SK-N-DZ (cell line): ENCODE data around the gene INO80E. TPM values are rescaled to one million over a fixed set of nuclear protein-coding genes. Genes with fewer than 3 reads are reported as not detected.
"Not testable (repeated sequence)": the region's sequence is repeated elsewhere in the genome, so short reads cannot be mapped to it uniquely, and the experiment has no call there.

Source experiments
- DNase-seq: peaks from one replicate; pipeline ENCODE4 v3.0.0-alpha.2; 2015; ENCODE audit warnings: low spot score
- polyA plus RNA-seq, 2 experiments: library from polyadenylated mRNA; depleted of rRNA; stranded (reverse); fragments of >200 nt; gene quantifications; 2 replicates each; pipeline ENCODE4 v1.2.3, GENCODE V29; 2014

INO80E gene
- polyA plus RNA-seq (2014; cell fraction: cytosol; rRNA removed) = 257 and 495 TPM in 2 replicates
- polyA plus RNA-seq (2014; cell fraction: nucleus; rRNA removed) = 161 and 213 TPM in 2 replicates

- DNase-seq = peak; percentile 97
These were observed at the start of gene INO80E for GRCh38 chr16:29995911-29996765. Gene INO80E (plus strand): TSS chr16:29996241. CDS start chr16:29996311, 70 bp downstream.

GRCh38 chr16:29947897-29948296 lies 48.1 kb upstream of the INO80E start:
- DNase-seq = no peak

GRCh38 chr16:29950806-29951461 lies 45.1 kb upstream of the INO80E start:
- DNase-seq = no peak

GRCh38 chr16:29951625-29952365 lies 44.2 kb upstream of the INO80E start:
- no peak for DNase-seq

GRCh38 chr16:29958756-29959155 lies 37.3 kb upstream of the INO80E start:
- DNase-seq = no peak

- no peak for DNase-seq
These were observed 36.7 kb upstream of the INO80E start for GRCh38 chr16:29959293-29959692.

GRCh38 chr16:29959821-29960220 lies 36.2 kb upstream of the INO80E start:
- not testable (repeated sequence) for DNase-seq

GRCh38 chr16:29961127-29961478 lies 34.9 kb upstream of the INO80E start:
- no peak for DNase-seq

- peak; percentile 90 for DNase-seq
These were observed 34.3 kb upstream of the INO80E start, which contains the start of gene TMEM219 for GRCh38 chr16:29961479-29962343. Gene TMEM219 (plus strand): TSS chr16:29962079. CDS start chr16:29963144, 1,065 bp downstream.

- DNase-seq = no peak
These were observed 33.6 kb upstream of the INO80E start for GRCh38 chr16:29962344-29962994.

- no peak for DNase-seq
These were observed 32.9 kb upstream of the INO80E start for GRCh38 chr16:29963021-29963743.

GRCh38 chr16:29968205-29968604 lies 27.8 kb upstream of the INO80E start:
- no peak for DNase-seq

GRCh38 chr16:29971304-29971703 lies 24.7 kb upstream of the INO80E start:
- no peak for DNase-seq

- no peak for DNase-seq
These were observed 23.5 kb upstream of the INO80E start for GRCh38 chr16:29972500-29972899.

GRCh38 chr16:29972992-29973383 lies 23.1 kb upstream of the INO80E start:
- DNase-seq = no peak

GRCh38 chr16:29973384-29974246 lies 22.4 kb upstream of the INO80E start, which contains the start of gene TAOK2:
Gene TAOK2 (plus strand): TSS chr16:29973868. CDS start chr16:29977773, 3,905 bp downstream.
- peak; percentile 99 for DNase-seq

- DNase-seq = no peak
These were observed 21.5 kb upstream of the INO80E start for GRCh38 chr16:29974291-29975133.

- DNase-seq = no peak
These were observed 20.9 kb upstream of the INO80E start for GRCh38 chr16:29975134-29975538.
